GM12801 (cell line): ENCODE measurements around the gene CRKL.

Source experiments
- TF ChIP-seq, protein P1 (sequence below): IDR thresholded peaks from one replicate; pipeline ENCODE4 v1.5.1; 2011; ENCODE audit warnings: control low read depth; ENCODE audit not compliant: insufficient read length; ENCODE audit errors: extremely low read depth

The CRKL gene

DNA sequence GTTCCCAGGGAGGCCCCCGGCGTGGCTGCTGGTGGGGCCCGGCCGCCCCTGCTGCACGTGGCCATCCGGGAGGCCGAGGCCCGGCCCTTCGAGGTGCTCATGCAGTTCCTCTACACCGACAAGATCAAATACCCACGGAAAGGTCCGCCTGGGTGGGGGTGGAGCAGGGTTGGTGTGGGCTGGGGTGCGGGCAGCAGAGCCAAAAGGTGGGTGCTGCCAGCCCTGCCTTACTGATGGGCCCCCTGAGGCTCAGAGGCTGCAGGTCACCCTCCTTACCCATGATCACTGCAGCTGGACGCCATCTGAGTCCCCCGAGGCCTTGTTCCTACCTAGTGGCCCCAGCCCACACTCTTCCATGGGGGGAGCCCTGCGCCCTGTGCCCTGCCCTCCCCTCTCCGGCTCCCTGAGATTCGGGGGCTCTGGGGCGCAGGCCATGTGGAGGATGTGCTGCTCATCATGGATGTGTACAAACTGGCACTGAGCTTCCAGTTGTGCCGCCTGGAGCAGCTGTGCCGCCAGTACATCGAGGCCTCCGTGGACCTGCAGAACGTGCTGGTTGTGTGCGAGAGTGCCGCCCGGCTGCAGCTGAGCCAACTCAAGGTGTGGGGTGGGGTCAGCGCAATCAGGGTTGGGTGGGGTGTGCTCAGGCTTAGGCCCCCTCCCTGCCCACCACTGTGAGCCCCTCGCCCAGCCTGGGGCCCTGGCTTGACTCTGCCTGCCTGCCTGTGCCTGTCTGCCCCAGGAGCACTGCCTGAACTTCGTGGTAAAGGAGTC, 77.1 kb downstream of the CRKL start:
- TF ChIP-seq, protein P1, sequence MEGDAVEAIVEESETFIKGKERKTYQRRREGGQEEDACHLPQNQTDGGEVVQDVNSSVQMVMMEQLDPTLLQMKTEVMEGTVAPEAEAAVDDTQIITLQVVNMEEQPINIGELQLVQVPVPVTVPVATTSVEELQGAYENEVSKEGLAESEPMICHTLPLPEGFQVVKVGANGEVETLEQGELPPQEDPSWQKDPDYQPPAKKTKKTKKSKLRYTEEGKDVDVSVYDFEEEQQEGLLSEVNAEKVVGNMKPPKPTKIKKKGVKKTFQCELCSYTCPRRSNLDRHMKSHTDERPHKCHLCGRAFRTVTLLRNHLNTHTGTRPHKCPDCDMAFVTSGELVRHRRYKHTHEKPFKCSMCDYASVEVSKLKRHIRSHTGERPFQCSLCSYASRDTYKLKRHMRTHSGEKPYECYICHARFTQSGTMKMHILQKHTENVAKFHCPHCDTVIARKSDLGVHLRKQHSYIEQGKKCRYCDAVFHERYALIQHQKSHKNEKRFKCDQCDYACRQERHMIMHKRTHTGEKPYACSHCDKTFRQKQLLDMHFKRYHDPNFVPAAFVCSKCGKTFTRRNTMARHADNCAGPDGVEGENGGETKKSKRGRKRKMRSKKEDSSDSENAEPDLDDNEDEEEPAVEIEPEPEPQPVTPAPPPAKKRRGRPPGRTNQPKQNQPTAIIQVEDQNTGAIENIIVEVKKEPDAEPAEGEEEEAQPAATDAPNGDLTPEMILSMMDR = no peak

DNA sequence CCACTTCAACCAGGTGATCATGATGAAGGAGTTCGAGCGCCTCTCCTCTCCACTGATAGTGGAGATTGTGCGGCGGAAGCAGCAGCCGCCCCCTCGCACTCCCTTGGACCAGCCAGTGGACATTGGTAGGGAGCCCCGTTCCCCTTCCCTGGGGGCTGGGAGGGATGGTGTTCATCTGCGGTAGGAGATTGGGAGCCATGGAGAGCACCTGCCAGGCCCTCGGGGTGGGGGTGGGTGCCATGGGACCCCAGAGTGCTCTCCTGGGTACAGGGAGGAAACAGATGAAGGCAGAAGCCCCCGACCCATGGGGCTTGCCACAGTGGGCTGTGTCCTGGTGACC, 77.7 kb downstream of the CRKL start:
- TF ChIP-seq, protein P1 = no peak

DNA sequence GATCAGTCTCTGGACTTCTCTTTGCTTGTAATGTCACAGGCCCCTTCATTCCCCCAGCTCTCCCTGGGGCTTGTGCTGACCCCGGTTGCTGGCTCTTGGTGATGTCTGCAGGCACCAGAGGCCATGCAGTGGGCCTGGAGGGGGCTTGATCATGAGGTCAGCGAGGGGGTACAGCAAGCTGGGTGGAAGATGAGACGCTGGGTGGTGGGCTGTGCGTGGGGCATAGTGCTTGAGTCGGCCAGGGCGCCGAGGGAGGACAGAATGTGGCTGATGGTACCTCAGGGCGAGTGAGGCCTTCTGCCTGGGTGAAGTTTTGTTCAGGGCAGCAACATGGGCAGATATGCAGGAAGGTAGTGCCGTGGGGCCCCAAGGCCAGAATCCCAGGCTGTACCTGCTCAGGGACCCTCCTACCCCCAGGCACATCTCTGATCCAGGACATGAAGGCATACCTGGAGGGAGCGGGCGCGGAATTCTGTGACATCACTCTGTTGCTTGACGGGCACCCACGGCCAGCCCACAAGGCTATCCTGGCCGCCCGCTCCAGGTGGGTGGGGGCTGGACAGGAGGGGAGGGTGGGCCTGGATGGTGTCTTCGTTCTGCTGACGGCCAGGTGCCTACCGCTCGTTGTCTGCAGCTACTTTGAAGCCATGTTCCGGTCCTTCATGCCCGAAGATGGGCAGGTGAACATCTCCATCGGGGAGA, 78.3 kb downstream of the CRKL start:
- TF ChIP-seq, protein P1 = no peak

DNA sequence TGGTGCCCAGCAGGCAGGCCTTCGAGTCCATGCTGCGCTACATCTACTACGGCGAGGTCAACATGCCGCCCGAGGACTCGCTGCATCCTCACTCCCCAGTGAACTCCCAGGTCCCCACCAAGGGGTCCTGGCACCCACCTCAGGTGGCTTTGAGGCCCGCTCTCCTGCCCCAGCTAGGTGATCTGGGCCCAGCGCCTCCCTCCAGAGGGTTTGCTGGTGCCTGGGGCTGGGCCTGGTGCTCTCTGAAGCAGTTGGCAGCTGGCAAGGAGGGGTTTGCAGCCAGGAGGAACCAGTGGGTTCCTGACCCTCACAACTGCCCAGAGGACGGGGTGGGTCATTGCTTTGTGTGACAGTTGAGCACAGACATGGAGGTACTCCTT, 78.8 kb downstream of the CRKL start:
- TF ChIP-seq, protein P1 = no peak

DNA sequence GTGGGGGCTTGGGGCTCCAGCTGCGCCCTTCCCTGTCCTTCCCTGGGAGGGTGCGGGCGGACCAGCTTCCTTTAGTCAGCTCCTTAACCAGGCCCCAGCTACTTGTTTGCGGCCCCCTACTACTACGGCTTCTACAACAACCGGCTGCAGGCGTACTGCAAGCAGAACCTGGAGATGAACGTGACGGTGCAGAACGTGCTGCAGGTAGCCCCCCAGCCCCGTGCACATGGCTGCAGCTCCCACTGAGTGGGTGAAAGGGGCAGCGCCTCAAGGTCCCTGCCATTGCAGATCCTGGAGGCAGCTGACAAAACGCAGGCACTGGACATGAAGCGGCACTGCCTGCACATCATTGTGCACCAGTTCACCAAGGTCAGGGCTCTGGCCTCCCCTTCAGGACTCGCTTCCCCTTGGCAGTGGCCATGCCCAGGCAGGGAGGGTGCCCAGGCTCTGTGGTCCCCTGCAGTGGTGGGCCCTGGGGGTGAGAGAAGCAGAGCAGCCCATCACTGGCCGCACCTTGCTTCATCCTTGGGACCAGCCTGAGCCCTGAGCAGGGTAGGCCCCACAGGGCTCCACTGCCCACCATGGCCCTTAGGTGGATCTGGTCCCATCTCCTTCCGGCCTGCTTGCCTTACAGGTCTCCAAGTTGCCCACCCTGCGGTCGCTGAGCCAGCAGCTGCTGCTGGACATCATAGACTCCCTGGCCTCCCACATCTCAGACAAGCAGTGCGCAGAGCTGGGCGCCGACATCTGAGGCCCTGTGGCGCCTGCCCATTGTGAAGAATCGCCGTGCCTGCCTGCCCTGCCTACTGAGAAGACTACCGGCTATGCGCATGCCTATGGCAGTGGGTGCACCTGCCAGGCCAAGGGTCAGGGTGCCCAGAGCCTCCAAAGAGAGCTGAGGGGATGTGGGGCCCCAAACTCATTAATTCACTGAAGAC, 79.7 kb downstream of the CRKL start:
- TF ChIP-seq, protein P1 = no peak

DNA sequence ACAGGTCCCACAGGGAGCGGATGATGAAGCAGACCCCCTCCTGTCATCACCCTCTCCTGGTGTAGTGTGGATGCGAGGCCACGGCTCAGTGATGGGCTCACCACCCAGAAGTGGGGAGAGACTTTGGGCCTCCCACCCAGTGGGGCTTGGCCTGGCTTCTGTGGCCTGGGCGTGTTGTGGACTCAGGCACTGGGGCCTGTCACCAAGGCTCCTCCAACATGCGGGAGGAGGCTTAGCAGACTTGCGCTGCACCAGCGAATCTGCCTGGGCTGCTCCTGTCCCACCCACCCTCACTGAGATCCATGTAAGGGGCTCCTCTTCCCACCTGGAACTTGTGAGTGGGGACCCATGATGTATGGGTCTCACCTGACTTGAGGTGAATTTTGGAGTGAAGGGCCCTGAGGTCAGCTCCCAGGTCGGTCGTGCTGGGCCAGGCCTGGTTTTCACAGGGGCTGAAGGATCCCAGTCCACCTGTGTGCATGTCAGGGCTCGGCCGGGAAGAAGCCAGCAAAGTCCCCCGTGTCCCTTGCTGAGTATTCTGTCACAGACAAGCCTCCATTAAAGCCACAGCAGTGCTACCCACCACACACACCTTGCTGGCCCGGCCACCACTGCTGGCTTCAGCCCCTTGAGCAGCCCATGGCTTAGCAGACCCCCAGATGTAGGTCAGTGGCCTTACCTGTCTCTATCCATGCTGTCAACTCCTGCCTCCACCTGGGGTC, 80.5 kb downstream of the CRKL start:
- TF ChIP-seq, protein P1 = no peak
